GM18498 (cell line): ENCODE data around the gene ADARB2.
"Not testable (repeated sequence)": the region's sequence is repeated elsewhere in the genome, so short reads cannot be mapped to it uniquely, and the experiment has no call there.

Experiments
- ATAC-seq: cut with Tn5 transposase; IDR thresholded peaks from one replicate; pipeline ENCODE4 v1.9.1; 2021; ENCODE audit warnings: mild to moderate bottlenecking, moderate library complexity; ENCODE audit not compliant: unreplicated experiment

Gene ADARB2

GRCh38 chr10:1364151-1364910 is 373.0 kb downstream of the ADARB2 start:
- ATAC-seq = no peak

- ATAC-seq = no peak
These were observed 373.7 kb downstream of the ADARB2 start for GRCh38 chr10:1363446-1364121.

- no peak for ATAC-seq
These were observed 374.5 kb downstream of the ADARB2 start for GRCh38 chr10:1362589-1363445.

- no peak for ATAC-seq
These were observed 375.8 kb downstream of the ADARB2 start for GRCh38 chr10:1361411-1362105.

GRCh38 chr10:1360558-1361164 is 376.7 kb downstream of the ADARB2 start:
- ATAC-seq = no peak

- no peak for ATAC-seq
These were observed 377.2 kb downstream of the ADARB2 start for GRCh38 chr10:1360011-1360557.

GRCh38 chr10:1359626-1359955 is 377.7 kb downstream of the ADARB2 start:
- no peak for ATAC-seq

- no peak for ATAC-seq
These were observed 378.3 kb downstream of the ADARB2 start for GRCh38 chr10:1358860-1359625.

GRCh38 chr10:1358147-1358546 is 379.2 kb downstream of the ADARB2 start:
- ATAC-seq = no peak

GRCh38 chr10:1356349-1356748 is 381.0 kb downstream of the ADARB2 start:
- no peak for ATAC-seq

GRCh38 chr10:1354809-1355710 is 382.3 kb downstream of the ADARB2 start:
- no peak for ATAC-seq

GRCh38 chr10:1352296-1352695 is 385.0 kb downstream of the ADARB2 start:
- not testable (repeated sequence) for ATAC-seq

- ATAC-seq = no peak
These were observed 388.6 kb downstream of the ADARB2 start for GRCh38 chr10:1348773-1349050.

- ATAC-seq = no peak
These were observed 389.2 kb downstream of the ADARB2 start for GRCh38 chr10:1347962-1348772.

- ATAC-seq = no peak
These were observed 389.8 kb downstream of the ADARB2 start for GRCh38 chr10:1347525-1347924.

- no peak for ATAC-seq
These were observed 391.1 kb downstream of the ADARB2 start for GRCh38 chr10:1346201-1346600.

GRCh38 chr10:1345368-1345767 is 392.0 kb downstream of the ADARB2 start:
- no peak for ATAC-seq

- ATAC-seq = no peak
These were observed 392.5 kb downstream of the ADARB2 start for GRCh38 chr10:1344846-1345245.
